Measurements from ENCODE around the gene CPNE4.

Gene CPNE4

GRCh38 chr3:131669600-131669999 lies 365.2 kb downstream of the CPNE4 start:
- DNase-seq: no peak

- DNase-seq: no peak
Observed at GRCh38 chr3:131658771-131659170, 376.0 kb downstream of the CPNE4 start.

GRCh38 chr3:131658115-131658514 lies 376.7 kb downstream of the CPNE4 start:
- peak in 1 of 2 experiments; percentile 28 for DNase-seq

GRCh38 chr3:131655070-131655690 lies 379.6 kb downstream of the CPNE4 start:
- no peak for DNase-seq

- no peak for DNase-seq
Observed at GRCh38 chr3:131645638-131646037, 389.2 kb downstream of the CPNE4 start.

- no peak for DNase-seq
Observed at GRCh38 chr3:131636266-131636775, 398.5 kb downstream of the CPNE4 start.

- DNase-seq: no peak
Observed at GRCh38 chr3:131630807-131631206, 404.0 kb downstream of the CPNE4 start.

- DNase-seq: no peak
Observed at GRCh38 chr3:131630097-131630496, 404.7 kb downstream of the CPNE4 start.

GRCh38 chr3:131623431-131623830 lies 411.4 kb downstream of the CPNE4 start:
- DNase-seq: no peak

- DNase-seq: no peak
Observed at GRCh38 chr3:131622726-131623125, 412.1 kb downstream of the CPNE4 start.

GRCh38 chr3:131620977-131621376 lies 413.8 kb downstream of the CPNE4 start:
- no peak for DNase-seq

GRCh38 chr3:131619821-131620220 lies 415.0 kb downstream of the CPNE4 start:
- no peak for DNase-seq

GRCh38 chr3:131616719-131617118 lies 418.1 kb downstream of the CPNE4 start:
- no peak for DNase-seq

- no peak for DNase-seq
Observed at GRCh38 chr3:131612745-131613144, 422.1 kb downstream of the CPNE4 start.

GRCh38 chr3:131610174-131610573 lies 424.6 kb downstream of the CPNE4 start:
- DNase-seq: no peak

- DNase-seq: no peak
Observed at GRCh38 chr3:131608741-131609140, 426.1 kb downstream of the CPNE4 start.

- DNase-seq: no peak
Observed at GRCh38 chr3:131608296-131608695, 426.5 kb downstream of the CPNE4 start.

GRCh38 chr3:131605916-131606315 lies 428.9 kb downstream of the CPNE4 start:
- no peak for DNase-seq

GRCh38 chr3:131602011-131602779 lies 432.6 kb downstream of the CPNE4 start:
- DNase-seq: no peak

GRCh38 chr3:131597816-131598215 lies 437.0 kb downstream of the CPNE4 start:
- DNase-seq: no peak

- no peak for DNase-seq
Observed at GRCh38 chr3:131596884-131597283, 437.9 kb downstream of the CPNE4 start.

- DNase-seq: no peak
Observed at GRCh38 chr3:131591394-131592014, 443.3 kb downstream of the CPNE4 start.

GRCh38 chr3:131586277-131586676 lies 448.5 kb downstream of the CPNE4 start:
- DNase-seq: no peak

- DNase-seq: no peak
Observed at GRCh38 chr3:131582438-131582837, 452.4 kb downstream of the CPNE4 start.

Measured in NCI-H526 (cell line).